HG02623 (cell line): ENCODE measurements around the gene CDC25B.

Experiments used
- ATAC-seq: cut with Tn5 transposase; IDR thresholded peaks from one replicate; pipeline ENCODE4 v1.9.1; 2021; ENCODE audit warnings: moderate library complexity; ENCODE audit not compliant: unreplicated experiment

The CDC25B gene

GRCh38 chr20:3802524-3803239 lies 6.6 kb downstream of the CDC25B start:
- no peak for ATAC-seq

DNA sequence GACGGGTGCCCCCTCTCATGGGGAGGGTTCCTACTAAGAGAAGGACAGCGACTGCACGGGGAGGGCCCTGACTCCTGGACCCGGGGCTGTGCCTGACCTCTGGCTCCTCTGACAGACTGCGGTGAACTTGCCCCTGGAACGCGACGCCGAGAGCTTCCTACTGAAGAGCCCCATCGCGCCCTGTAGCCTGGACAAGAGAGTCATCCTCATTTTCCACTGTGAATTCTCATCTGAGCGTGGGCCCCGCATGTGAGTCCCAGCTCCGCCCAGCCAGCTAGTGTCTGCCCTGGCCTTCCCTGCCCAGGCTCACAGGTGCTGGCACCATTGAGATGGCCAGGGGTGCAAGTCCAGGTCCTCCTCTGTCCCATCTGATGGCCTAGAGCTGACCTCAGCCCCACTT lies 7.2 kb downstream of the CDC25B start:
- ATAC-seq: no peak

- no peak for ATAC-seq
Observed at GRCh38 chr20:3803854-3804253, 7.7 kb downstream of the CDC25B start.

DNA sequence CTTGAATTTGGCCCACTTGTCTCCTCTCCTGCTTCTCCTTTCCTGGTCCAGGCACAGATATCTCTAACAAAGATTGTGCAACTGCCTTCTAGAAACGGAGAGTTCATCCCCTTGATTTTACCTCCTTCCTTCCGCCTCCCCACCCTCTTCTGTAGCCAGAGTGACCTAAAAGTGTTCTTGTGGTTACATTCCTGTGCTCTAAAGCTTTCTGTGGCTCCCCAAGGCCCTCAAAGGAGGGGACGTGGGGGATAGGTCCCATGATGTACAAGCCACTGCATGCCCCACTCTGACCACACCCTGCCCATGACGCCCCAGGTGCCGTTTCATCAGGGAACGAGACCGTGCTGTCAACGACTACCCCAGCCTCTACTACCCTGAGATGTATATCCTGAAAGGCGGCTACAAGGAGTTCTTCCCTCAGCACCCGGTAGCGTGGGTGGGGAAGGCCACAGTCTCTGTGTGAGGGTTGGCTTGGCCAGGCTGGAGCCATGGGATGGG lies 8.2 kb downstream of the CDC25B start:
- ATAC-seq: no peak

DNA sequence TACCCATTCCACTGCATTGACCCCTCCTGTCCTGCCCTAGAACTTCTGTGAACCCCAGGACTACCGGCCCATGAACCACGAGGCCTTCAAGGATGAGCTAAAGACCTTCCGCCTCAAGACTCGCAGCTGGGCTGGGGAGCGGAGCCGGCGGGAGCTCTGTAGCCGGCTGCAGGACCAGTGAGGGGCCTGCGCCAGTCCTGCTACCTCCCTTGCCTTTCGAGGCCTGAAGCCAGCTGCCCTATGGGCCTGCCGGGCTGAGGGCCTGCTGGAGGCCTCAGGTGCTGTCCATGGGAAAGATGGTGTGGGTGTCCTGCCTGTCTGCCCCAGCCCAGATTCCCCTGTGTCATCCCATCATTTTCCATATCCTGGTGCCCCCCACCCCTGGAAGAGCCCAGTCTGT lies 8.7 kb downstream of the CDC25B start:
- no peak for ATAC-seq

GRCh38 chr20:3808544-3808943 lies 12.4 kb downstream of the CDC25B start:
- ATAC-seq: no peak

- no peak for ATAC-seq
Observed at GRCh38 chr20:3811467-3812258, 15.6 kb downstream of the CDC25B start.

- no peak for ATAC-seq
Observed at GRCh38 chr20:3812259-3812681, 16.2 kb downstream of the CDC25B start.

DNA sequence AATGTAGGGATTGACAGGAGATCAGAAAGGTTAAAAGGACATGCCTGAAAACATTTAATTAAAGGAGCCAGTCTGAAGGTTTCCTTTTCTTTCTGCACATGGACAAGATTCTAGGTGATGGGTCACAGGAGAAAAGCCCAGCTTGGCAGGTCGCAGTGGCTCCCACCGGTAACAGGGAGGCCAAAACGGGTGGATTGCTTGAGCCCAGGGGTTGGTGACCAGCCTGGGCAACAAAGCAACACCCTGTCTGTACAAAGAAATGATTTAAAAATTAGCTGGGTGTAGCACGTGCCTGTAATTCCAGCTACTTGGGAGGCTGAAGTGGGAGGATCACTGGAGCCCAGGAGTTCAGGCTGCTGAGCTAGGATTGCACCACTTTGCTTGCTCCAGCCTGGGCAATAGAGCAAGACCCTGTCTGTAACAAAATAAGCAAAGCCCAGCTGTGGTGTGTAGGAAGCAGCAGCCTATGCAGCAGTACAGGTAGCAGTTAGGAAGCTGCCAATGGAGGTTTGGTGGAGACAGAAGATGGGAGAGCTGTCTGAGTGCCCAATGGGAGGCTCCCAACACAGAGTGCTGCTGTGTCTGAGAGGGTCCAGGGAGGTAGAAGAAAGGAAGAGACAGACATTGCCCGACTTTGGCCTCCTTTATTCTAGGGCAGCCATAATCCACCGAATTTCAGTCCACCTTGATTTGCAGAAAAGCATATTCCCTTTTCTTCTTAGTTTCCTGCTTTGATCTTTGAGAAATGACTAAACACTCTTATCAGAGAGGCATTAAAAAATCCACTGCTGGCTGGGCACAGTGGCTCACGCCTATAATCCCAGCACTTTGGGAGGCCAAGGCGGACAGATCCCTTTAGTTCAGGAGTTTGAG lies 17.1 kb downstream of the CDC25B start:
- ATAC-seq: no peak

DNA sequence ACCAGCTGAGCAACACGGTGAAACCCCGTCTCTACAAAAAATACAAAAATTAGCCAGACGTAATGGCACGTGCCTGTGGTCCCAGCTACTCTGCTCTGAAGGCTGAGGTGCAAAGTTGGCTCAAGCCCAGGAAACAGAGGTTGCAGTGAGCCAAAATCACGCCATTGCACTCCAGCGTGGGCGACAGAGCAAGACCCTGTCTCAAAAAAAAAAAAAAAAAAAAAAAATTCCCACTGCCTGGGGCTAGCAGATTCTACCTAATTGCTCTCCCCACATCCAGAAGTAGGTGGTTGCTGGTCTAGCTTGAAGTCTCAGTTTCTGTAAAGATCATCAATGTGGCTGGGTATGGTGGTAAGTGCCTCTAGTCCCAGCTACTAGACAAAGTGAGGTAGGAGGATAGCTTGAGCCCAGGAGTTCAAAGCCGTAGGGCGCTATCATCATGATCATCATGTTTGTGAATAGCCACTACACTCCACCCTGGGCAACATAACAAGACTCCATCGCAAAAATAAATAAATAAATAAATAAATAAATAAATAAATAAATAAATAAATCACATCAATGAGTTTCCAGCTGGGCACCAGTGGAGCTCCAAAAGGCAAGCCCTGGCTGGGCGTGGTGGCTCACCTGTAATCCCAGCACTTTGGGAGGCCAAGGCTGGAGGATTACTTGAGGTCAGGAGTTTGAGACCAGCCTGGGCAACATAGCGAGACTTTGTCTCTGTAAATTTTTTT lies 17.9 kb downstream of the CDC25B start:
- no peak for ATAC-seq

- ATAC-seq: no peak
Observed at GRCh38 chr20:3814928-3815495, 18.9 kb downstream of the CDC25B start.

- no peak for ATAC-seq
Observed at GRCh38 chr20:3815703-3816315, 19.7 kb downstream of the CDC25B start.

DNA sequence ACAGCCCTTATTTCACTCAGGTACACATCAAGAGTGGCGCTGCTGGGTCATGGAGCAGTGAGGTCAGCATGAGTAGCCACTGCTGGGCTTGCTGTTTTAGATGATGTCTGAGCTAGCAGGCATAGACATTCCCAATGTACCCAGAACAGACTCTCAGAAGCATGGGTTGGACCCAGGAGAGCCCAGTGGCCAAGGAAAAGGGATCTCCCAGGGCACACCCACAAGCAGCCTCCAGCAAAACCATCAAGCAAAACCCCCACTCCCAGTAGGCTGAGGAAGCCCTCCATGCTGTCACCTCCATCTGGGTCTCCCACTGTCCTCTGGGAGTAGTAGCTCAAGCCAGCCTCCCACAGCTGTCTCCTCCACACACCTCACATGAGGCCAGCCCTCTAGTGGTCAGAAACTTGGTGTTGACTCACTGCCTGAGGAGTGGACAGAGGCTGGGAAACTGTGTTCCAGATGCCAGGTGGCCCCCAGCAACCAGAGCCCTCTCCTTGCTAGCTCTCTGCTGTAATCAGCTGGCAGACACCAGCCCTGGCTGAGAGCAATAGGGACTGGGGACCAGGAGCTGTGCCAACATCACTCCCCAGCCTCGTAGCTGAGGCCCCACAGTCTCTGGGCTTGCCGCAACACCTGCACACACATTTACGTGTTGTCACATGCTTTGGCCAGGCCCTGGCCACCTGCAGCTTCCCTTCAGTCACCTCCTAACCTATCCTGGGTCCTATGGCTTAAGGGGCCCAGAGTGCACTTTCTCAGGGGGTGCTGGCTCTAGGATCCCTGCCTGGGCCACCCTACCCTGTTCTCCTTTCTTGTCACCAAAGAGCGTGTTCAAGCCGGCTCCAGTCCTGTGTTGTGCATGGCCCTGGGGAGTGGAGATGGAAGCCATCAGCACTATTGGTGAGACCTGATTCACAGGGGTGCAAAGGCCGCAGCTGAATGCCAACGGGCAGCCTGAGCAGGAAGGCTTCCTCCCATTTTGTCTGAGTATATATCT lies 22.3 kb downstream of the CDC25B start:
- ATAC-seq: no peak

GRCh38 chr20:3819411-3820047 lies 23.4 kb downstream of the CDC25B start:
- no peak for ATAC-seq

GRCh38 chr20:3820048-3820900 lies 24.2 kb downstream of the CDC25B start, which contains the start of gene AP5S1:
Gene AP5S1 (plus strand): TSS chr20:3820547. CDS start chr20:3822118, 1,571 bp downstream.
- ATAC-seq: peak; percentile 78

DNA sequence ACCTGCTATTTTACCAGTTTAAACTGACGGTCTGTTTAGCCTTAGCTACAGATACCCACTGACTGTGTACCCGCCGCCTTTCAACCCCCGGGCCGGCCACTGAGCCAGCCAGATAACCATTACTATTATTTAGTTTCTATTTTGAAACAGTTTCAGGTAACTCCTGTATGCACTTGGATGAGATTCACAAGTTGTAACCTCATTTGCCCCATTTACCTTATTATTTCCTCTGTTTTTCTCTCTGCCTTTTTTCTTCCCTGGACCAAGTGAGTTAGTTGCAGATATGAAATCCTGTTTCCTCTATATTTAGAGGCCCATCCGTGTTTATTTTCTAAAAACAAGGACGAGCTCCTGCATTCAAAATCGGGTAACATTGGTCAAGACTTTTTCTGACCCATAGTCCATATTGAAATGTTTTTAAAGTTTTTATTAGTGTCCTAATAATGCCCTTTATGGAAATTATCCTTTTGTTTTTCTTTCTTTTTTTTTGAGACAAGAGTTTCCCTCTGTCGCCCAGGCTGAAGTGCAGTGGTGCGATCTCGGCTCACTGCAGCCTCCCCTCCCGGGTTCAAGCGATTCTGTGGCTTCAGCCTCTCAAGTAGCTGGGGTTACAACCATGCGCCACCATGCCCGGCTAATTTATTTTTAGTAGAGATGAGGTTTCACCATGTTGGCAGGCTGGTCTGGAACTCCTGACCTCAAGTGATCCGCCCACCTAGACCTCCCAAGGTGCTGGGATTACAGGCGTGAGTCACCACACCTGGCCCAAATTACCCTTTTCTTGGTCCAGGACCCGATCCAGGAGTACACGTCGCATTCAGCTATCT lies 25.0 kb downstream of the CDC25B start:
- ATAC-seq: no peak
